Measurements from ENCODE around the gene MATCAP1. TPM values are rescaled to one million over a fixed set of nuclear protein-coding genes. Genes with fewer than 3 reads are reported as not detected.

Gene MATCAP1
- total and polyA plus RNA-seq, 2 of the 8 experiments (the other 6 are each of a cell fraction or from before 2014, with no cell fraction given), result 22.9 to 27.5 TPM

DNA sequence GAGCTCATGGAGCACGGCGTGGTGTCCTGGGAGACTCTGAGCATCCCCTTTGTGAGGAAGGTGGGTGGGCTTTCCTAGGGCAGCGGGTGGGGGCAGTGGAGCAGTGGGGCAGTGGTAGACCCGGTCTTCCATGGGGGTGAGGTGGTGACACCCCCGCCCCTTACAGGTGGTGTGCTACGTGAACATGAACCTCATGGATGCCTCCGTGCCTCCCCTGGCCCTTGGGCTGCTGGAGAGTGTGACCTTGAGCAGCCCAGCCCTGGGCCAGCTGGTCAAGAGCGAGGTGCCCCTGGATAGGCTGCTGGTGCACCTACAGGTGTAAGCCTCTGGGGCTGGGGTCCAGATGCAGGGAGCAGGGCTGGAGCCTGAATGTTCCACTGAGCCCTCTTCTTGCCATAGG lies 16.7 kb upstream of the MATCAP1 start:
- 88% methylated on average over 8 of the region's 8 CpGs; no CpG with 5 or more reads in 1 of the 2 experiments for WGBS, 2 experiments (ENCODE audit: extremely low coverage in 1 of 2, insufficient coverage in 1 of 2, insufficient read length in 1 of 2, insufficient replicate concordance in 2 of 2, low coverage in 1 of 2, low lambda C conversion rate in 2 of 2, missing lambda C conversion rate in 1 of 2)
- FAIRE-seq, result no peak

More for the DNA sequence above, 16.7 kb upstream of the MATCAP1 start:
- no peak for DNase-seq (ENCODE audit: low read depth in 1 of 2, low spot score in 2 of 2)
- no peaks in the 10 kb centered on the region for H3K9me3 ChIP-seq (ENCODE audit: insufficient read depth in 2 of 2, low read depth in 1 of 2, low read length in 1 of 2)
- H3K9ac ChIP-seq (replicated peaks in 1 of 4; ENCODE audit: extremely low read depth in 1 of 4, low read depth in 3 of 4, low read length in 3 of 4), result no peak overlapping the region
- H3K27ac ChIP-seq (ENCODE audit: low read depth, low read length), result no peak overlapping the region
- H3K4me2 ChIP-seq (ENCODE audit: insufficient read depth in 1 of 2, low read depth in 2 of 2, low read length in 2 of 2), result peak overlapping the region; percentile 61 to 99; a peak in 2 of 4 replicates
- ChIA-PET POLR2A (ENCODE audit: partially characterized antibody) (interaction anchor here (0.6 to 2.0 kb wide), 5 partner anchors 9 to 75 kb away, joined by 3 to 7 read pairs (median 3); partner anchors contain the start of gene TMEM208), CTCF (ENCODE audit: partially characterized antibody) (interaction anchor here (0.7 to 8.7 kb wide), 20 partner anchors 9 to 249 kb away, joined by 3 to 111 read pairs (median 3); partner anchors contain the start of genes EXOC3L1, MATCAP1 and NOL3)
- peak overlapping the region in 2 of 4 experiments; percentile 9 to 75; a peak in 2 of 8 replicates for H3K4me3 ChIP-seq (ENCODE audit: extremely low read depth in 1 of 4, insufficient read depth in 2 of 4, low read depth in 3 of 4, low read length in 4 of 4)
- no peak overlapping the region for H2BK20ac ChIP-seq (ENCODE audit: low read length)
- H2BK12ac ChIP-seq (ENCODE audit: low read depth, low read length), result 0 out of 2 replicates have a peak overlapping the region, but pooled peaks have one; percentile 3
- H4K91ac ChIP-seq (replicated peaks; ENCODE audit: insufficient read length, low read length), result no peak overlapping the region
- peaks cover 0 to 12% (median 8%) of the 10 kb centered on the region in 4 experiments; a peak in 4 of 7 replicates for H3K4me1 ChIP-seq (replicated peaks in 1 of 4; ENCODE audit: control insufficient read depth in 3 of 4, insufficient read depth in 4 of 4, low read length in 3 of 4)
- no peak overlapping the region for H2BK5ac ChIP-seq (ENCODE audit: low read depth, low read length)
- no peaks in the 10 kb centered on the region for H3K79me2 ChIP-seq (ENCODE audit: control insufficient read depth in 1 of 2, insufficient read depth in 2 of 2, low read length in 2 of 2)
- H2AK5ac ChIP-seq (ENCODE audit: low read depth, low read length), result peak overlapping the region; percentile 48; the same call in 1 of the 2 replicates
- no peaks in the 10 kb centered on the region for H3K27me3 ChIP-seq (replicated peaks in 1 of 4; ENCODE audit: control insufficient read depth in 3 of 4, extremely low read depth in 1 of 4, insufficient read depth in 3 of 4, low read length in 3 of 4)
- no peak overlapping the region for H3K14ac ChIP-seq (ENCODE audit: insufficient read length)
- peak overlapping the region; percentile 48; the same call in 1 of the 2 replicates for H3K18ac ChIP-seq (ENCODE audit: extremely low read depth, low read length)
- peaks cover 6% of the 10 kb centered on the region; the same call in 1 of the 2 replicates for H3K23me2 ChIP-seq (ENCODE audit: low read depth, low read length)
- TF ChIP-seq RNF2 (IDR thresholded peaks at IDR 0.05; ENCODE audit: borderline replicate concordance, low read depth, low read length, missing control alignments, poor library complexity, severe bottlenecking), result no peak
- TF ChIP-seq FOSL1 (IDR thresholded peaks at IDR 0.05; ENCODE audit: insufficient read depth, low read depth, low read length), result no peak
- no peak for TF ChIP-seq SIN3A (conservative IDR thresholded peaks at IDR 0.05 in 1 of 2, IDR thresholded peaks at IDR 0.05 in 1 of 2; ENCODE audit: low read depth in 1 of 2, low read length in 2 of 2)
- TF ChIP-seq ZNF274 (IDR thresholded peaks at IDR 0.05; ENCODE audit: borderline replicate concordance, extremely low read depth, low read length), result no peak
- no peak for TF ChIP-seq CBX5 (IDR thresholded peaks at IDR 0.05; ENCODE audit: low read depth, low read length)
- no peak for TF ChIP-seq RBBP5 (IDR thresholded peaks at IDR 0.05; ENCODE audit: borderline replicate concordance, low read depth, low read length)
- no peak for TF ChIP-seq CTBP2 (IDR thresholded peaks at IDR 0.05; ENCODE audit: borderline replicate concordance, insufficient read depth, insufficient read length, low read length)
- peaks cover 13 to 25% (median 24%) of the 10 kb centered on the region in 4 experiments for H3K36me3 ChIP-seq (ENCODE audit: control insufficient read depth in 2 of 4, insufficient read depth in 4 of 4, low read length in 3 of 4)
- H4K8ac ChIP-seq (ENCODE audit: extremely low read depth, insufficient read depth, low read length), result peak overlapping the region; percentile 19; the same call in 1 of the 2 replicates
- H4K5ac ChIP-seq (ENCODE audit: insufficient read length, low read depth, low read length), result no peak overlapping the region
- H2BK15ac ChIP-seq (ENCODE audit: low read length), result 0 out of 2 replicates have a peak overlapping the region, but pooled peaks have one; percentile 61
- H3K23ac ChIP-seq (ENCODE audit: insufficient read length), result no peak overlapping the region
- H2AFZ ChIP-seq (ENCODE audit: low read length), result no peak overlapping the region
- no peak overlapping the region for H3K56ac ChIP-seq (replicated peaks; ENCODE audit: insufficient read length, low read depth, low read length)
- H4K20me1 ChIP-seq (replicated peaks in 1 of 2; ENCODE audit: control insufficient read depth in 1 of 2, insufficient read depth in 2 of 2, low read length in 2 of 2), result peaks cover 1 to 14% of the 10 kb centered on the region in 2 experiments
- no peak overlapping the region for H3K4ac ChIP-seq (replicated peaks; ENCODE audit: insufficient read length, low read depth, low read length)
- H3K79me1 ChIP-seq (ENCODE audit: low read depth, low read length), result no peaks in the 10 kb centered on the region
- no peak overlapping the region for H2BK120ac ChIP-seq (replicated peaks; ENCODE audit: low read depth, low read length)
